Brain microvascular endothelial cell (primary cell): ENCODE data around the gene RNASEH2C.

Experiments
- DNase-seq: peaks from one replicate; pipeline ENCODE4 v3.0.0-alpha.2; 2020
- H3K27ac ChIP-seq: fragments of 250-450 bp; sonication (Bioruptor Pico); 2 replicates; pipeline ENCODE4 v1.5.1; 2020; ENCODE audit warnings: mild to moderate bottlenecking, moderate library complexity
- H3K27me3 ChIP-seq: fragments of 250-450 bp; sonication (Bioruptor Pico); replicated peaks from 2 replicates; pipeline ENCODE4 v1.5.1; 2020; ENCODE audit warnings: mild to moderate bottlenecking
- H3K36me3 ChIP-seq: fragments of 250-450 bp; sonication (Bioruptor Pico); replicated peaks from 2 replicates; pipeline ENCODE4 v1.5.1; 2020; ENCODE audit warnings: mild to moderate bottlenecking
- H3K4me3 ChIP-seq: 2 replicates; pipeline ENCODE4 v1.5.1; 2011; ENCODE audit warnings: low read depth, mild to moderate bottlenecking, control low read depth, low read length, moderate library complexity
- in situ Hi-C: cut with HindIII; loops from 2 replicates; pipeline ENCODE4 v1.10.0; 2017; ENCODE audit warnings: low sequenced_read_pairs, low pct_ligation_motif_present
- TF ChIP-seq, protein P1 (sequence below): IDR thresholded peaks from 2 replicates; pipeline ENCODE4 v1.5.1; 2011; ENCODE audit warnings: low read depth, mild to moderate bottlenecking, moderate library complexity, low read length, control low read depth, inconsistent platforms; ENCODE audit errors: missing control alignments

Gene RNASEH2C

DNA sequence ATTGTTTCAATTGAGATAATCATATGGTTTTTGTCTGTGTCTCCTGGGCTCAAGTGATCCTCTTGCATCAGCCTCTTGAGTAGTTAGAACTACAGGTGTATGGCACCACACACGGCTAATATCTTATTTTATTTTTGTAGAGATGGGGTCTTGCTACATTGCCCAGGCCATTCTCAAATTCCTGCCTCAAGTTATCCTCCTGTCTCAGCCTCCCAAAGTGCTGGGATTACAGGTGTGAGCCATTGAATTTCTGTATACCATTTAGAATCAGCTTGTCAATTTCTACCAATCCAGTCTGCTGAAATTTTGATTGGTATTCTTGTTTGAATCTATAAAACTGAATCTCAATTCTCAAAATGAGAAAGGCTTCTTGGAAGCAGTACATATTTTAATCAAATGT, 18.9 kb downstream of the RNASEH2C start:
- Histone ChIP-seq H3K36me3 (no peaks in the 10 kb centered on the region), H3K27me3 (no peaks in the 10 kb centered on the region), H3K4me3 (no peak overlapping the region), H3K27ac (no peak overlapping the region)
- DNase-seq: no peak
- TF ChIP-seq, protein P1, sequence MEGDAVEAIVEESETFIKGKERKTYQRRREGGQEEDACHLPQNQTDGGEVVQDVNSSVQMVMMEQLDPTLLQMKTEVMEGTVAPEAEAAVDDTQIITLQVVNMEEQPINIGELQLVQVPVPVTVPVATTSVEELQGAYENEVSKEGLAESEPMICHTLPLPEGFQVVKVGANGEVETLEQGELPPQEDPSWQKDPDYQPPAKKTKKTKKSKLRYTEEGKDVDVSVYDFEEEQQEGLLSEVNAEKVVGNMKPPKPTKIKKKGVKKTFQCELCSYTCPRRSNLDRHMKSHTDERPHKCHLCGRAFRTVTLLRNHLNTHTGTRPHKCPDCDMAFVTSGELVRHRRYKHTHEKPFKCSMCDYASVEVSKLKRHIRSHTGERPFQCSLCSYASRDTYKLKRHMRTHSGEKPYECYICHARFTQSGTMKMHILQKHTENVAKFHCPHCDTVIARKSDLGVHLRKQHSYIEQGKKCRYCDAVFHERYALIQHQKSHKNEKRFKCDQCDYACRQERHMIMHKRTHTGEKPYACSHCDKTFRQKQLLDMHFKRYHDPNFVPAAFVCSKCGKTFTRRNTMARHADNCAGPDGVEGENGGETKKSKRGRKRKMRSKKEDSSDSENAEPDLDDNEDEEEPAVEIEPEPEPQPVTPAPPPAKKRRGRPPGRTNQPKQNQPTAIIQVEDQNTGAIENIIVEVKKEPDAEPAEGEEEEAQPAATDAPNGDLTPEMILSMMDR: no peak
- in situ Hi-C loops: no loop called here

DNA sequence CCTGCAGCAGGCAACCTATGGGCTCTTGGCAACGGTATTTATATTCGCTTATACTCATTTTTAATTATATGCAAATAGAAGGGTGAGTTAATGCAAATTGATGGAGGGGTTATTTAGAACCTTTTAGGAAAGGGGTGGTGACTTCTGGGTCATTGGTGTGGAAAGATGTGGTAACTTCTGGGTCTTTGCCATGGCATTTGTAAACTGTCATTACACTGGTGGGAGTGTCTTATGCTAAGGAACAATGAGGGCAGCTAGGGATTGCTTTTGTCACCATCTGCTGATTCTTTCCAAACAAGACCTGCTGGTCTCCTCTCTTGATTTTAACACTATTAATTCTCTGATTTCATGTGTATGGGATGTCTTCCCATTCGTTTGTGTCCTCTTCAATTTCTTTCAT, 20.2 kb downstream of the RNASEH2C start:
- no peak overlapping the region for H3K27ac ChIP-seq
- in situ Hi-C loops: no loop called here
- no peaks in the 10 kb centered on the region for H3K36me3 ChIP-seq
- H3K27me3 ChIP-seq: no peaks in the 10 kb centered on the region
- H3K4me3 ChIP-seq: no peak overlapping the region
- TF ChIP-seq, protein P1: no peak
- DNase-seq: no peak

DNA sequence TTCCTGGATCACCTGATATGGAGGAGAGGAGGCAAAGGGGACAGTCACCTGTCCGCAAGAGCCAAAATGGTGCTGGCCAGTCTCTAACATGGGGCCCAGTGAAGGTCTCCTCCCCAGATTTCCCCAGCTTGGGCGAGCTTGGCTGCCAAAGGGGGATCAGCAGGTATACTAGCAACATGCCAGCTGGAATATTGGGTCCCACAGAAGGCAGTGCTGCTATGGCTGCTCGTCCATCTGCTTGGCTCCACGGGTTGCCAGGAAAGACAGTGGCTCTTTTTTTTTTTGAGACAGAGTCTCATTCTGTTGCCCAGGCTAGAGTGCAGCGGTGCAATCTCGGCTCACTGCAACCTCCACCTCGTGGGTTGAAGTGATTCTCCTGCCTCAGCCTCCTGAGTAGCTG, 21.3 kb downstream of the RNASEH2C start:
- in situ Hi-C loops: no loop called here

DNA sequence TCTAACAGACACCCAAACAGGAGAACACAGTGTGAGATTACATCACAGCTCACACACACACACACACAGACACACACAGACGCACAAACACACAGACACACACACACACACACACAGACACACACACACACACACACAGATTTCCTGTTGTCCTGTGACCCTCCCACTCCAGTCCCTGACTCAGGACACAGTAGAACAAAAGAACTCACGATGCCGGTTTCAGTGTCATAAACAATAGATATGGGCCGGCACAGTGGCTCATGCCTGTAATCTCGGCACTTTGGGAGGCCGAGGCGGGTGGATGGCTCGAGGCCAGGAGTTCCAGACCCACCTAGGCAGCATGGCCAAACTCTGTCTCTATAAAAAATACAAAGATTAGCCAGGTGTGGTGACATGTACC, 22.4 kb downstream of the RNASEH2C start:
- no peak for DNase-seq
- no peak overlapping the region for H3K27ac ChIP-seq
- no peak overlapping the region for H3K4me3 ChIP-seq
- H3K27me3 ChIP-seq: no peaks in the 10 kb centered on the region
- TF ChIP-seq, protein P1: no peak
- in situ Hi-C loops: no loop called here
- H3K36me3 ChIP-seq: no peaks in the 10 kb centered on the region

More for the DNA sequence above, 21.3 kb downstream of the RNASEH2C start:
- Histone ChIP-seq H3K27me3 (no peaks in the 10 kb centered on the region), H3K4me3 (no peak overlapping the region), H3K27ac (no peak overlapping the region), H3K36me3 (no peaks in the 10 kb centered on the region)
- TF ChIP-seq, protein P1: no peak
- DNase-seq: no peak

DNA sequence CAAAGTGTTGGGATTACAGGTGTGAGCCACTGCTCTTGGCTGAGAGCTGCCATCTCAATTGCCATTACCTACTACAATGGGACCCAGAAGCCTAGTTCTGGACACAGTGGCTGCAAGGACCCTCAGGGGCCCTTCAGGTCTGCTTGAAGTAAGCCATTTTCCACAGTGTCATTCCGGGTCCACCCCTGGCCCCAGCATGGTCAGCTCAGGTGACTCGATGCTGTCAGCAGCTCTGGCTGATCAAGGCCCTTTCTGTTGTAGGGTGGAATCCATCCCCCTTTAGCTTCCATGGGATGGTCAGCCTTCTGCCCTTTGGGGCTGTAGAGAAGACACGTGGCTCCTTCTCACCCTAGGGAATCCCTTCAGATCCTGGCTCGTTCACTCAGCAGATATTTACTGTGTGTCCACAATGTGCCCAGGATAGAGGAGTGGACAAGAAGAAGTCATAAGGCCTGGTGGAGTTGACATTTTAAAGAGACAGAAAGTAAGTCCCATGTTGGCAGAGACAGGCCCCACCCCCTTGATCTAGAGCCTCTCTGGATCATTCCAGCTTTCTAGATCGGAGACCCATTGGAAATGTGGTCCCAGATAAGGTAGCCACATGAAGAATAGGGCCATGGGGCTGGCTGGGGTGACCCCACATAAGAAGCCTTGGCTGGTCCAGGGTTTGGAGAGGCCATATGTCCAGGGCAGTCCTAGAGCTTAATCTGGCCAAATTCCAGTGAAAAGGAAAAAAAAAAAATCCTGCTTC, 23.6 kb downstream of the RNASEH2C start:
- DNase-seq: no peak
- TF ChIP-seq, protein P1: no peak
- in situ Hi-C loops: no loop called here
- no peak overlapping the region for H3K27ac ChIP-seq
- no peaks in the 10 kb centered on the region for H3K27me3 ChIP-seq
- no peaks in the 10 kb centered on the region for H3K36me3 ChIP-seq
- no peak overlapping the region for H3K4me3 ChIP-seq
